SW480 (cell line): Measurements from ENCODE around the gene SULT2B1.
"Not testable (repeated sequence)": the region's sequence is repeated elsewhere in the genome, so short reads cannot be mapped to it uniquely, and the experiment has no call there.

Source experiments
- DNase-seq: peaks from one replicate; pipeline ENCODE4 v3.0.0-alpha.2; 2016; ENCODE audit warnings: low spot score

SULT2B1 gene

DNA sequence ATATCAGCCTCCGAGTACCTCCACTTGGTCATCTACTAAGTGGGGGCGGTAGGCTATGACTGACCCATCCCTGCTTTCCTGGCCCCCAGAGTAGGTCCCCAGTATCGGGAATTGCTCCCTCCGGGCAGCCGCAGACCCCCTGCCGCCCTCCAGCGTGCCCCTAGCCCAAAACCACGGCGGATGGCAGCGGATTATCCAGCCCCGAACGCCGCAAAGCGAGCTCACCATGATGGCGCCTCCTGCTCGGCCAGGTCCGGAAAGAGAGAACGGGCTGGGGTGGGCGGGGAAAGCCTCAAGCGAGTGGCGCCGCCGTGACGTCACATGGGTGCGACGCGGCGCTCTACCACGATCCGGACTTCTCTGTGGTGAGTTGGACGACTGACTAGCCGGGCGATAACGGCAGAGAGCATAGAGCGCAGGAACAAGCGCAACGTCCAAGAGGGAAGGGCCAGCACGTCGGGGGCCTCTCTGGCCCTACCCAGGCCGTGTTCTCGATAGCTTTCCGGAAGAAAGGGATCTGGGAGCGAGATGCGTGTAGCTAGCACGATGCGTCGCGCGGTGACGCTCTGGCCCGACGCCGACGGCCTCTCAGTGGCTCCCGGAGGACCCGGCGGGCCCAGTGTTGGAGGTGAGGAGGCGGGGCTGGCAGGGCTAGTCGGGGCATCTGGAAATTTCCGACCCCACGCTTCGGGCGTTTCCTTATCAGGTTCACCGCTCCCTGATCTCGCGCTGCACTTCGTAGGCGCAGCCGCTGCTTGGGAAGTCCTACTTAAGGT is 67.1 kb downstream of the SULT2B1 start, which contains the start of the genes RPL18 and SPHK2:
RPL18 (minus strand) TSS at position 263 of the 776 bp plus-strand sequence; CDS start at position 228, 35 bp downstream.
SPHK2 (plus strand) TSS at position 591 of the 776 bp plus-strand sequence. CDS start 1,009 bp downstream, outside the sequence.
- peak; percentile 100 for DNase-seq

DNA sequence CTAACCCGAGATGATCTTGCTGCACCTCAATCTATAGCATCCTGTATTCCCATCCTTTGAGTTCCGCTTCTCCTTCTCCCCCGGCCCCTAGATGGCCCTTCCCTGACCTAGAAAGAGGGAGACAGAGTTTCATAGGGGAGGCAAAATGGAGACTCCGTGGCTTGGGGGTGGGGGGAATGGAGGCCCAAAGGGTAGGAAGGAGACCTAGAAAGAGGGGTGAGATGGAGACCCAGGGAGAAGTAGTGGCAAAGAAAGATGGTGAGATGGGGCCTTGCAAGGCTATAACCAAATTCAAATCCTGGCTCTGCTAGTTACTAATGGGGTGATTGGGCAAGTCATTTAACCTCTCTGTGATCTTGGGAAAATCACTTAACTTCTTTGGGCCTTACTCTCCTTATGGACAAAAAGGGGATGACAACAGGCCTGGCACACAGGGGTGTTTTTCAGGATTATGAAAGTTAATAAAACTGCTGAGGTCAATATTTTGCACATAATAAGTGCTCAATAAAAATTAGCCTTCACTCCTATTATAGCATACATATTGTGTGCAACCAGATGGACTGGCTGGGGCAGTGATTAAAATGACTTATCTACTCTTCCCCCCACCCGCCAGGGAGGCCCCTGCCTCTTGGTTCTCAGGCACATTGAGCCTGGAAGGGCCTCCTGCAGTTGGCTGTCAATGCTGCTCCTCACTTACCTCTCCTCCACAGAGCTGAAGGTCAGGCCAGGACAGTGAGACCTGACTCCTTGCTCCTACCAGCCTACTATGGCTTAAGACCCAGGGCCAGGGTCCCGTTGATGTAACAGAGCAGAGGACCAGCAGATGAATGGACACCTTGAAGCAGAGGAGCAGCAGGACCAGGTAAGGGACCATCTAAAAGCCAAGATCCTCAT is 68.0 kb downstream of the SULT2B1 start:
- no peak for DNase-seq

DNA sequence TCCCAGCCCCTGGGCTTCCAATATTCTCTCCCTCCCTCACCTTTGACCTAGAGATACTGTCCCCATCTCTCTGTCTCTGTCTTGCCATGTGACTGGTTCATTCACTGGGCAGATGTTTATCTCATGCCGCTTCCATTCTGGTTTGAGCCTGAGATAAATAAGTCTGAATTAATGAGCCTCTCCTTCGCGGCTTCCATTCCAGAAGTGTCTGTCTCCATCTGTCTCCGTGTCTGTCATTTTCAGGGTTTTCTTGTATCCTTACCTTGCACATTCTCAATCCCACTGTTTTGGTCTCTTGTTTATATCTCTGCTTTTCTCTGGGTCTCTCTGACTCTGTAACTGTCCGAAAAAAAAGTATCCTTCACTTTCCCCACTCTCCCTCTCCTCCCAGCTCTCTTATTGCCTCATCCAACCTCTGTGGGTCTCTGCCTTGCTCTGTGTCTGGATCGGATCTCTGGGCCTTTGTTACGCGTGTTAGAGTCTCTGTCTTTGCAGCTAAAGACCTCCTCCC is 71.6 kb downstream of the SULT2B1 start:
- DNase-seq = no peak

DNA sequence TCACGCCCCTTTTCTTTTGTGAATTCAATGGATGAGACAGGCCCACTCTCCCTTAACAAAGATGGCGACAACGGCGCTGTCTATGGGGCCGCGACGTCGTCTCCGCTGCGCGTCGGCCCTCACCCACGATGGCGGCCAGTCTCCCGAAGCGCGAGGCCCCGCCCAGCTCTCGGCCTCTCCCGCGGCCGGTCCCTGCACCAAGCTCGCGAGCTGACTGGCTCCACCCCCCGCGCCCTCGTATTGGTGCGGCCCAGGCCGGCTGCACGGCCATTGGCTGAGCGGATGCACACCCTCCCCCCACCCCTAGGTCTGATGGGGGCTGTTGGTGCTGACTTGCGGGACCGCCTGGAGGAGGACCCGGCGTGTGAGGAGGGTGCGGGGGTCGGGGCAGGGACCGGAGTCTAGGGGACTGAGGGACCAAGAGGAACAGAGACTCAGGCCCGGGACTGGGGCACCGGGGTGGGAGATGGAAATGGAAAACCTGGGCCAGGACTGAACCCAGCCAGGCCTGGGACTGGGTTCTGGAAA is 72.2 kb downstream of the SULT2B1 start:
- DNase-seq = peak; percentile 98

DNA sequence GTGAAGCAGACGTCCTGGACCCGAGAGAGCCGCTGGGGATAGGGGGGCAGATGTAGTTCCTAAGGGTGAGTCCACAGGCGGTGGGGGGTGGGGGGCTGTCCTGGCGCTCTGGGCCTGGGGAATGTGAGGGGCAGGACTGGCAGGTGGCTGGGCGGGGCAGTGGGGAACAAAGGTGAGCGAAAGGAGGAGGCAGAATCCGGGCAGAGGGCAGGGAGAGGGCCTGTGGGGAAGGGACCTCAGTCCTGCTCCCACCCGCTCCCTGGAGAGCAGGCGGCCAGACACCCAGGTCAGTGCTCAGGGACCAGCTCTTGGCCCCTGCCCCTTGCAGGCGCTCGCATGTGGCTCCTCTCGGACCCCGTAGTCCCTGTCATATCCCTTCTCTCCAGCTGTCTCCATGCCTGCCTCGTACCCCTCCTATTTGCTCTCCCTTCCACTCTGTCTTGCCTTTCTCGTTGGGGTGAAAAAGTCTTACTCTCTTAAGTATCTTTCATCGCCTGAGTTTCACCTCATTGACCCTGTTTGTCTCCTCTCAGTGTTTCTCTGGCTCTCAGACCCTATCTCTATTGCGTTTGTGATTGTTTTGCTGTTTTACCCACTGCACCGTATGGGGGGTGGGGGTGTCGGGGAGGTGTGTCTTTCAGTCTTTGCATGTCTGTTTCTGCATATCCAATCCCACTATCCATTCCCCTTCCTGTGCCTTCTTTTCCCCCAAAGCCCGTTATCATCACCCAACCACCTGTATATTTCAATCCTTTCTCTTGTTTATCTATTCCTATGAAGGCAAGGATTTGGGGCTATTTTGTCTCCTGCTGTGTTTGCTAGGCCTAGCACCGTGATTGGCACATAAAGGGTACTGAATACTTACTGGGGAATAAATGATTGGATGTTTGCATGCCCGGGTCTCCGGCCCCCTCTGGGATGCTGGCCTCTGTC is 73.1 kb downstream of the SULT2B1 start:
- no peak for DNase-seq

DNA sequence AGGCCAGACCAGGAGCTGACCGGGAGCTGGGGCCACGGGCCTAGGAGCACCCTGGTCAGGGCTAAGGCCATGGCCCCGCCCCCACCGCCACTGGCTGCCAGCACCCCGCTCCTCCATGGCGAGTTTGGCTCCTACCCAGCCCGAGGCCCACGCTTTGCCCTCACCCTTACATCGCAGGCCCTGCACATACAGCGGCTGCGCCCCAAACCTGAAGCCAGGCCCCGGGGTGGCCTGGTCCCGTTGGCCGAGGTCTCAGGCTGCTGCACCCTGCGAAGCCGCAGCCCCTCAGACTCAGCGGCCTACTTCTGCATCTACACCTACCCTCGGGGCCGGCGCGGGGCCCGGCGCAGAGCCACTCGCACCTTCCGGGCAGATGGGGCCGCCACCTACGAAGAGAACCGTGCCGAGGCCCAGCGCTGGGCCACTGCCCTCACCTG is 73.9 kb downstream of the SULT2B1 start:
- DNase-seq = no peak

DNA sequence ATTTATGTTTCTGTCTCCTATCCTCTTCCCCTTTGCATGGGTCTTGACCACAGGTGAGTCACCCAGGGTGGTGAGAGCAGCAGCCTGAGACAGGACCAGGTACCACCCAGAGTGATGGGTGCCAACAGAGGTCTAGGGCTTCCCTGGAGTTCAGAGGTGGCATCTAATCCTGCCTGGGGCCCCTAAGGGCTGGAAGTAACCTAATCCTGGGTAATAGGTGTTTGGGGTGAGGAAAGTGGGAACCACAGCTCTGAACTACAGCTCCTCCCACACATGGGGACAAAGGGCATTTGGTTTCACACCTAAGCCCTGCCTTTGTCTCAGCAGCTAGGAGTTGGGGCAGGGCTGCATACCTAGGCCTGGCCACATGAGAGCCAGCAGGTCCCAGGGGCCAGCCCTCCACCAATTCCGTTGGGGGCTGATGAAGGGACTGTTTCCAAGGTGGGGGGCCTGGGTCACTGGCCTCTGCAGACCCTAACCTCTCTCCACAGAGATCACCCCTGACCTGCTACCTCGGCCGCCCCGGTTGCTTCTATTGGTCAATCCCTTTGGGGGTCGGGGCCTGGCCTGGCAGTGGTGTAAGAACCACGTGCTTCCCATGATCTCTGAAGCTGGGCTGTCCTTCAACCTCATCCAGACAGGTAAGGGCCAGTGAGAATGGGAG is 75.4 kb downstream of the SULT2B1 start:
- peak; percentile 98 for DNase-seq

DNA sequence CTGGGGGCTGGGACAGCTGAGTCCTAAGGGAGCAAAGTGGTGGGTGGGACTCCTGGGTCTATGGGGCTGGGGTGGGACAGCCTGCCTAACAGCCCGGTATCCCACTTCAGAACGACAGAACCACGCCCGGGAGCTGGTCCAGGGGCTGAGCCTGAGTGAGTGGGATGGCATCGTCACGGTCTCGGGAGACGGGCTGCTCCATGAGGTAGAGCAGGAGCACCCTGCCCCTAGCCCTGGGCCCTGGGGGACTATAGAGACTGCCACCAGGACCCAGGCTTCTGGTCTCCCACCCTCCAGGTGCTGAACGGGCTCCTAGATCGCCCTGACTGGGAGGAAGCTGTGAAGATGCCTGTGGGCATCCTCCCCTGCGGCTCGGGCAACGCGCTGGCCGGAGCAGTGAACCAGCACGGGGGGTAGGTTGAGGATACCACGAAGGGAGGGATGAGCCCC is 75.9 kb downstream of the SULT2B1 start:
- DNase-seq = no peak

DNA sequence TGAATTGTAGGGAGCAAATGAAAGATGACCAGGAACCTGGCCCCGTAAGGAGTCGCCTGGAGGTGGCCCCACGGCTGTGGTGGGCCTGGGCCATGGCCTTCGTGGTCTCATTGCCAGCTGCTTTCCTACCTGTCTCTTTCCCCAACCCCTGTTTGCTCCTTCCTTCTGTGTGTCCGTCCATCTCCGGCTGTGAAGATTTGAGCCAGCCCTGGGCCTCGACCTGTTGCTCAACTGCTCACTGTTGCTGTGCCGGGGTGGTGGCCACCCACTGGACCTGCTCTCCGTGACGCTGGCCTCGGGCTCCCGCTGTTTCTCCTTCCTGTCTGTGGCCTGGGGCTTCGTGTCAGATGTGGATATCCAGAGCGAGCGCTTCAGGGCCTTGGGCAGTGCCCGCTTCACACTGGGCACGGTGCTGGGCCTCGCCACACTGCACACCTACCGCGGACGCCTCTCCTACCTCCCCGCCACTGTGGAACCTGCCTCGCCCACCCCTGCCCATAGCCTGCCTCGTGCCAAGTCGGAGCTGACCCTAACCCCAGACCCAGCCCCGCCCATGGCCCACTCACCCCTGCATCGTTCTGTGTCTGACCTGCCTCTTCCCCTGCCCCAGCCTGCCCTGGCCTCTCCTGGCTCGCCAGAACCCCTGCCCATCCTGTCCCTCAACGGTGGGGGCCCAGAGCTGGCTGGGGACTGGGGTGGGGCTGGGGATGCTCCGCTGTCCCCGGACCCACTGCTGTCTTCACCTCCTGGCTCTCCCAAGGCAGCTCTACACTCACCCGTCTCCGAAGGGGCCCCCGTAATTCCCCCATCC is 76.7 kb downstream of the SULT2B1 start:
- no peak for DNase-seq

DNA sequence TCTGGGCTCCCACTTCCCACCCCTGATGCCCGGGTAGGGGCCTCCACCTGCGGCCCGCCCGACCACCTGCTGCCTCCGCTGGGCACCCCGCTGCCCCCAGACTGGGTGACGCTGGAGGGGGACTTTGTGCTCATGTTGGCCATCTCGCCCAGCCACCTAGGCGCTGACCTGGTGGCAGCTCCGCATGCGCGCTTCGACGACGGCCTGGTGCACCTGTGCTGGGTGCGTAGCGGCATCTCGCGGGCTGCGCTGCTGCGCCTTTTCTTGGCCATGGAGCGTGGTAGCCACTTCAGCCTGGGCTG is 77.3 kb downstream of the SULT2B1 start:
- no peak for DNase-seq

DNA sequence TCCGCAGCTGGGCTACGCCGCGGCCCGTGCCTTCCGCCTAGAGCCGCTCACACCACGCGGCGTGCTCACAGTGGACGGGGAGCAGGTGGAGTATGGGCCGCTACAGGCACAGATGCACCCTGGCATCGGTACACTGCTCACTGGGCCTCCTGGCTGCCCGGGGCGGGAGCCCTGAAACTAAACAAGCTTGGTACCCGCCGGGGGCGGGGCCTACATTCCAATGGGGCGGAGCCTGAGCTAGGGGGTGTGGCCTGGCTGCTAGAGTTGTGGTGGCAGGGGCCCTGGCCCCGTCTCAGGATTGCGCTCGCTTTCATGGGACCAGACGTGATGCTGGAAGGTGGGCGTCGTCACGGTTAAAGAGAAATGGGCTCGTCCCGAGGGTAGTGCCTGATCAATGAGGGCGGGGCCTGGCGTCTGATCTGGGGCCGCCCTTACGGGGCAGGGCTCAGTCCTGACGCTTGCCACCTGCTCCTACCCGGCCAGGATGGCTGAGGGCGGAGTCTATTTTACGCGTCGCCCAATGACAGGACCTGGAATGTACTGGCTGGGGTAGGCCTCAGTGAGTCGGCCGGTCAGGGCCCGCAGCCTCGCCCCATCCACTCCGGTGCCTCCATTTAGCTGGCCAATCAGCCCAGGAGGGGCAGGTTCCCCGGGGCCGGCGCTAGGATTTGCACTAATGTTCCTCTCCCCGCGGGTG is 77.8 kb downstream of the SULT2B1 start:
- DNase-seq = peak; percentile 80

DNA sequence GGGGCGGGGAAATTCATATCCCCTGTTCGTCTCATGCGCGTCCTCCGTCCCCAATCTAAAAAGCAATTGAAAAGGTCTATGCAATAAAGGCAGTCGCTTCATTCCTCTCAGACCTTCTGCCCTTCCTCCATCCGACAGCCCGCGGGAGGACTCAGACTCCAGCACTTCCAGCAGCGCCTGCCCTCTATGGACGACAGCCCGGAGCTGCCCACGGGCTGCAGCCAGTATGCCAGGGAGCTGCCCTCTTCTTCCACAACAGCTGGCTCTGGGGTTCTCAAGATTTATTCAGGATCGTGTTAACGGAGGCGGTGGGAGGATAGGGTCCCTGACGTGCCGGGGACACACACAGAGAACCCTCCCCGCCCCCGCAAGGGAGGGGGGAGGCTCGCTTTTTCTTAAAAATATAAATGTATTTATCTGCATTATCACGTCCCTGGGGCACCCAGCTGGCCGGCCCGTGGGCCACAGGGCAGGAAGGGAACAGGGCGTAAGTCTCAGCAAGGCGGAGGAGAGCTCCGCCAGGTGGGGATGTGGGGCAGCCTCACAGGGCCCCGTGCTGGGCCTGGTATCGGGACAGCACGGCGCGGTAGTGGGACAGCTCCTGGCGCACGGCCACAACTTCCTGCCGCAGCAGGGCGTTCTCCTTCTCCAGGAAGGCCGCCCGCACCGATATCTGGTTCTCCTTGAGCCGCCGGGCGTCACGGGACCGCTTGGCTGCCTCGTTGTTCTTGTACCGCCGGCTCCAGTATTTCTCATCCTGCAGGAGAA is 78.5 kb downstream of the SULT2B1 start:
- DNase-seq = peak; percentile 64

DNA sequence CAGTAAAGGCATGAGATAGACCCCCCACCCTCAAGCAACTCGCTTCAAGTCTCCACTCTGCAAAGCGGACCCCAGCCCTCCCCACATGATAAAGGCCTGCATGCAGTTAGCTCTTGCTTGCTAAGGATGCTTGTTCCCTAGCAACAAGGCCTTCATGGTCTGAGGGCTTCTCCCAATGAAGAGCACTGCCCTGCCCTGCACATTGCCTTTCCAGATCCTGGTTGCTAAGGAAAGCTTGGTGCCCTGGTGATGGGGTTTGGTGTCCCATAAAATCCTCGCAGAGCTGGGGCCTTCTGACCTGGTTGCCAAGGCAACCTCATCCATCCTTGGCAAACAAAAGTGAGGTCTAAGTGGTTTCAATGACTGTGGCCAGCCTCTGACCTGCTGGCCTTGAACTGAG is 79.3 kb downstream of the SULT2B1 start:
- no peak for DNase-seq

DNA sequence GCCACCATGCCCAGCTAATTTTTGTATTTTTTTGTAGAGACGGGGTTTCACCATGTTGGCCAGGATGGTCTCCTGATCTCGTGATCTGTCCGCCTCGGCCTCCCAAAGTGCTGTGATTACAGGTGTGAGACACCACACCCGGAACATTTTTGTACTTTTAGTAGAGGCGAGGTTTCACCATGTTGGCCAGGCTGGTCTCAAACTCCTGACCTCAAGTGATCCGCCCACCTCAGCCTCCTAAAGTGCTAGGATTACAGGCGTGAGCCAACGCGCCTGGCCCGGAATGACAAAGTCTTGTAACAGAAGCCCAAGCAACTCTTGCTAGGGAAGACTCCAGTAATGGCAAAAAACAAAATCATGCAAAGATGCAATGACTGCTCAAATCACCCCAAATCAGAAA is 80.3 kb downstream of the SULT2B1 start:
- DNase-seq = not testable (repeated sequence)

DNA sequence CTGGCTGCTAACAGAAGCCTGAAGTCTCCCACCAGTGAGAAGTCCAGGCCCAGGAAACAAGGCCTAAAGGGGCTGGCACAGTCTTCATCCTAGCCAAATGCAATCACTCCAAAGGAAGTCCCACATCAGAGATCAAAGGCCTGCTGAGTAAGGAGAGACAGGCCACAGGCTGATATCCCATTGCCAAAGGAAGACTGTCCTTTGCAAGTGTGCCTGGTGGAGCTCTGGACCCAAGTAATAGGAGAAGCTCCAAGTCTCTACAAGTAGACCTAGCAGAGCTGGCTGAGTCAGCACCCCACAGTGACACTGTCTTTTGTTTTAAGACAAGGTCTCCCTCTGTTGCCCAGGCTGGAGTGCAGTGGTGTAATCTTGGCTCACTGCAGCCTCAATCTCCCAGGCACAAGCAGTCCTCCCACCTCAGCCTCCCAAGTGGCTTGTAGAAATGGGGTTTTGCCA is 80.7 kb downstream of the SULT2B1 start:
- DNase-seq = peak; percentile 84

DNA sequence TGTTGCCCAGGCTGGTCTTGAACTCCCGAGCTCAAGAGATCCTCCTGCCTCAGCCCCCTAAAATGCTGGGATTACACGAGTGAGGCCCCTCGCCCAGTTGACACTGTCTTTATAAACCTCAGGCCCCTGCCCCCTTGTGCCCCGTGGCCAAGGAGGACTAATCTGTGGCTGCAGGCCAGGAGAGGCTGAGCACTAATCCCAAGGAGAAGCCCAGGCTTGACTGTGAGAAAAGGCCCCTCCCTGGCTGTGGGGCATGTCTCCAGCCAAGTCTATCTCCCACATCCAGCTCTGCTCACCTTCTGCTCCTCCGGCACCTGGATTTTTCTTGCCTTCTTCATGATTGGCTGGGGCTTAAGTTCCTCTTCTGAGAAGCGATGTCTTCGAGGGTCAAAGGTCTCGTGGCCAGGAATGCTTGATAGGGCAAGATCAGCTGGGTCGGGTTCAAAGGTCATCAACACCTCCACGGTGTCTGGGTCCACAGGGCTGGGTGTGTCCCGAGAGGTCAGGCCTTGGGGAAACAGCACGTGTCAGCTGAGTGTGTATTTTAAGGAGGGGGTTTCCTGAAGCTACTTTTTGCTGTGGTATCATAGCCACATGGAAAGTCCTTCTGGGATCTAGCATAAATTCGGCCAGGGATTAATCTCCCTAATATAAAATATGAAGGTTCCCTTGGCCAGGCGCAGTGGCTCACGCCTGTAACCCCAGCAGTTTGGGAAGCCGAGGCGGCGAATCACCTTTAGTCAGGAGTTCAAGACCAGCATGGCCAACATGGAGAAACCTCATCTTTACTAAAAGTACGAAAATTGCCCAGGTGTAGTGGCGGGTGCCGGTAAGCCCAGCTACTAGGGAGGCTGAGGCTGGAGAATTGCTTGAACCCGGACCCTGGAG is 81.4 kb downstream of the SULT2B1 start:
- no peak for DNase-seq

DNA sequence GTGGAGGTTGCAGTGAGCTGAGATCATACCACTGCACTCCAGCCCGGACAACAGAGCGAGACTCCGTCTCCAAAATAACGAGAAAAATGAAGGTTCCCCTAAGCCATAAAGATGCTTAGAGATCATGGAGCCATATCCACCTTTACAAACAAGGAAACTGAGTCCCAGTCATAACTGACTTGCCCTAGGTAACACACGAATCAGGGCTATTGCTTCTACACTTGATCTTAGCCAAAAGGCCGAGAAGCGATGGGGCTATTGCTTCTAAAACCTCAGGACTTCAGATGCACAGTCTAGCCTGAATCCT is 82.0 kb downstream of the SULT2B1 start:
- DNase-seq = no peak
